HepG2 (cell line): ENCODE results near the gene AP2A2. TPM values are rescaled to one million over a fixed set of nuclear protein-coding genes. Genes with fewer than 3 reads are reported as not detected.

Experiments used
- ATAC-seq: fragments of 200-7000 bp; cut with Tn5 transposase; 3 replicates; pipeline ENCODE4 v1.9.1; 2020; ENCODE audit warnings: mild to moderate bottlenecking, moderate library complexity
- BruUV-seq: library from RNA; stranded (reverse); fragments of 400-500 nt; replicated peaks from 2 replicates; lab custom pipeline; 2021; lab: Mats Ljungman, UMichigan
- CTCF ChIA-PET: fragments of 300-600 bp; formaldehyde crosslinking; extraction: SDS; loops from one replicate; lab custom pipeline; 2021; ENCODE audit warnings: low total read pairs, inconsistent platforms, low intra/inter-chr PET ratio; lab: Yijun Ruan, JAX
- POLR2A ChIA-PET: fragments of 350-600 bp; sonication (Branson Sonifier 250); formaldehyde crosslinking; loops from one replicate; lab custom pipeline; 2020; ENCODE audit warnings: antibody characterized with exemption, inconsistent platforms; lab: Yijun Ruan, JAX
- DNase-seq: peaks from one replicate; pipeline ENCODE4 v3.0.0-alpha.2; 2015; ENCODE audit warnings: low spot score
- FAIRE-seq: peaks from 3 replicates; lab custom pipeline; 2011; peaks lifted over from hg19 to GRCh38; lab: Jason Lieb, UNC
- H2AFZ ChIP-seq: one replicate; pipeline ENCODE4 v1.6.1; 2011; ENCODE audit warnings: low read length, inconsistent platforms
- H3K27ac ChIP-seq: fragments of 300-600 bp; 3 replicates; pipeline ENCODE4 v1.8.0; 2011; ENCODE audit warnings: mixed run types, mild to moderate bottlenecking, mixed read lengths, low read length, inconsistent platforms; ENCODE audit not compliant: insufficient read depth; ENCODE audit errors: extremely low read length
- H3K27me3 ChIP-seq, 2 experiments: fragments of 200-600 bp in 1 of 2; 2 replicates in 1 of 2; 3 replicates in 1 of 2; pipeline versions ENCODE4 v1.6.0 to v1.8.0; 2011; ENCODE audit warnings: low read length in 2 of 2, mild to moderate bottlenecking in 2 of 2, moderate library complexity in 2 of 2, inconsistent platforms in 1 of 2; ENCODE audit not compliant: insufficient read depth in 2 of 2, control insufficient read depth in 1 of 2
- H3K36me3 ChIP-seq, 2 experiments: fragments of 200-600 bp in 1 of 2; replicated peaks in 1 of 2; 2 replicates in 1 of 2; 3 replicates in 1 of 2; pipeline versions ENCODE4 v1.5.1 to v1.8.0; 2011; ENCODE audit warnings: low read length in 2 of 2, inconsistent platforms in 1 of 2; ENCODE audit not compliant: insufficient read depth in 2 of 2, control insufficient read depth in 1 of 2
- H3K4me1 ChIP-seq: 2 replicates; pipeline ENCODE4 v1.5.1; 2012; ENCODE audit warnings: low read length, inconsistent platforms; ENCODE audit not compliant: insufficient read depth
- H3K4me2 ChIP-seq: 2 replicates; pipeline ENCODE4 v1.6.0; 2011; ENCODE audit warnings: low read depth, low read length, inconsistent platforms
- H3K4me3 ChIP-seq, 3 experiments: fragments of 200-600 bp in 1 of 3; sonication (generic), shearing (Covaris generic) in 1 of 3; replicated peaks in 1 of 3; 2 replicates each; pipeline ENCODE4 v1.5.1; 2011 to 2016; ENCODE audit warnings: low read length in 3 of 3, inconsistent platforms in 2 of 3, low read depth in 2 of 3, mild to moderate bottlenecking in 2 of 3, control low read depth in 1 of 3, mixed read lengths in 1 of 3; ENCODE audit not compliant: insufficient read depth in 1 of 3
- H3K79me2 ChIP-seq: one replicate; pipeline ENCODE4 v1.6.1; 2011; ENCODE audit warnings: low read length, inconsistent platforms; ENCODE audit not compliant: insufficient read depth
- H3K9ac ChIP-seq: 2 replicates; pipeline ENCODE4 v1.6.0; 2011; ENCODE audit warnings: mild to moderate bottlenecking, low read depth, low read length, inconsistent platforms; ENCODE audit not compliant: insufficient read depth
- H3K9me3 ChIP-seq: 2 replicates; pipeline ENCODE4 v1.5.1; 2012; ENCODE audit warnings: mild to moderate bottlenecking, low read length
- H4K20me1 ChIP-seq: 2 replicates; pipeline ENCODE4 v1.6.0; 2011; ENCODE audit warnings: inconsistent platforms, mild to moderate bottlenecking, low read length, moderate library complexity; ENCODE audit not compliant: insufficient read depth
- HNRNPLL ChIP-seq: fragments of 200-400 bp; formaldehyde crosslinking; IDR thresholded peaks from 2 replicates; pipeline ENCODE4 v1.6.1; 2017; ENCODE audit warnings: mild to moderate bottlenecking, low read depth, low read length; ENCODE audit not compliant: poor library complexity, severe bottlenecking
- NCOR1 ChIP-seq: fragments of 200-600 bp; sonication (generic); IDR thresholded peaks from 2 replicates; pipeline ENCODE4 v1.7.0; 2017; ENCODE audit warnings: antibody characterized with exemption, low read length, borderline replicate concordance
- PREB ChIP-seq: sonication (generic); formaldehyde crosslinking; IDR thresholded peaks from 2 replicates; pipeline ENCODE4 v1.4.0; 2020; ENCODE audit warnings: missing genetic modification reagents
- SCMH1 ChIP-seq: sonication (generic); formaldehyde crosslinking; IDR thresholded peaks from 2 replicates; pipeline ENCODE4 v1.9.0; 2021; ENCODE audit warnings: missing genetic modification reagents, mild to moderate bottlenecking, borderline replicate concordance
- SIX1 ChIP-seq: sonication (generic); formaldehyde crosslinking; IDR thresholded peaks from 2 replicates; pipeline ENCODE4 v1.4.0; 2020; ENCODE audit warnings: missing genetic modification reagents, borderline replicate concordance
- TOE1 ChIP-seq: sonication (generic); formaldehyde crosslinking; IDR thresholded peaks from 2 replicates; pipeline ENCODE4 v1.4.0; 2020; ENCODE audit warnings: mild to moderate bottlenecking, missing genetic modification reagents
- ZBTB25 ChIP-seq: IDR thresholded peaks from 2 replicates; pipeline ENCODE4 v1.6.1; 2018; ENCODE audit warnings: missing genetic modification reagents
- ZBTB26 ChIP-seq: IDR thresholded peaks from 2 replicates; pipeline ENCODE4 v1.6.1; 2016; ENCODE audit warnings: missing compliant biosample characterization, missing genetic modification reagents, borderline replicate concordance
- ZFP82 ChIP-seq: sonication (generic); formaldehyde crosslinking; IDR thresholded peaks from 2 replicates; pipeline ENCODE4 v1.5.1; 2020; ENCODE audit warnings: mild to moderate bottlenecking, missing genetic modification reagents, borderline replicate concordance
- ZNF577 ChIP-seq: sonication (generic); formaldehyde crosslinking; IDR thresholded peaks from 2 replicates; pipeline ENCODE4 v1.4.0; 2020; ENCODE audit warnings: mild to moderate bottlenecking, low read depth, missing genetic modification reagents, borderline replicate concordance
- WGBS: methylation state at CpG from one replicate; pipeline ENCODE4 v1.1.6; 2017; ENCODE audit warnings: low lambda C conversion rate; 5-methylcytosine and 5-hydroxymethylcytosine counted together
- in situ Hi-C: cut with HindIII; loops from 2 replicates; pipeline ENCODE4 v1.10.0; 2017; ENCODE audit warnings: low pct_unique_long_range_greater_than_20kb; ENCODE audit not compliant: extremely low pct_ligation_motif_present
- intact Hi-C: fragments of 100-400 bp; cut with micrococcal nuclease; formaldehyde crosslinking; loops from one replicate; pipeline ENCODE4 v1.10.0; 2022; ENCODE audit not compliant: unreplicated experiment
- polyA plus RNA-seq, 8 experiments: library from polyadenylated mRNA; depleted of rRNA in 3 of 8; stranded (reverse) in 7 of 8; unstranded in 1 of 8; fragments of >200 nt; fragmentation: Illumina TruSeq in 4 of 8; extraction: Trizol in 4 of 8; gene quantifications; 2 replicates each; pipeline versions ENCODE4 v1.2.1 to v1.2.3, GENCODE V29; 2011 to 2016; ENCODE audit warnings: low read depth in 4 of 8, missing spikeins in 1 of 8, mixed read lengths in 1 of 8; ENCODE audit not compliant: insufficient read depth in 1 of 8
- total RNA-seq, 5 experiments: library from RNA; depleted of rRNA; stranded (reverse); fragments of >200 nt; fragmentation: Illumina TruSeq; extraction: Trizol; gene quantifications; 2 replicates each; pipeline ENCODE4 v1.2.3, GENCODE V29; 2016; ENCODE audit warnings: low read depth in 1 of 5

Gene AP2A2
- total and polyA plus RNA-seq, 2 of the 13 experiments (the other 11 are each of a cell fraction or from before 2014, with no cell fraction given), result 25.7 to 75.7 TPM

- H3K27me3 ChIP-seq, result no peaks in the 10 kb centered on the region; a peak in 1 of 5 replicates
- DNase-seq (no peak), ATAC-seq (no peak), FAIRE-seq (no peak)
- ChIA-PET POLR2A (no interaction called here), CTCF (no interaction called here)
- peaks cover 25 to 65% of the 10 kb centered on the region in 2 experiments for H3K36me3 ChIP-seq
- no peak overlapping the region for H3K9ac ChIP-seq
- 98% methylated on average over 15 of the region's 19 CpGs for WGBS
- H3K79me2 ChIP-seq, result no peaks in the 10 kb centered on the region
- no peak overlapping the region for H3K4me2 ChIP-seq
- H3K9me3 ChIP-seq, result no peaks in the 10 kb centered on the region
- H4K20me1 ChIP-seq, result no peaks in the 10 kb centered on the region
- H3K27ac ChIP-seq, result no peak overlapping the region
- H2AFZ ChIP-seq, result no peak overlapping the region
- no TSS peak for BruUV-seq
- H3K4me1 ChIP-seq, result no peaks in the 10 kb centered on the region
- intact Hi-C loops, result no loop called here
- no peak for TF ChIP-seq ZBTB26
- no peak for TF ChIP-seq ZNF577 (CRISPR knock-in tag)
- TF ChIP-seq PREB, result no peak
- no peak for TF ChIP-seq HNRNPLL
- no peak for TF ChIP-seq ZFP82 (CRISPR knock-in tag)
- no peak for TF ChIP-seq SIX1
- TF ChIP-seq SCMH1 (CRISPR knock-in tag), result no peak
- TF ChIP-seq ZBTB25 (CRISPR knock-in tag), result no peak
- TF ChIP-seq NCOR1, result no peak
- TF ChIP-seq TOE1 (CRISPR knock-in tag), result no peak
- in situ Hi-C loops, result no loop called here
- no peak overlapping the region for H3K4me3 ChIP-seq
Measured at GRCh38 chr11:901452-902061, 24.1 kb upstream of the AP2A2 start.
